Activated naive CD4-positive, alpha-beta T cell treated with Interleukin-2 at 50 U/mL for 16 hours (primary cell): ENCODE data around the gene BACE1.
"Not testable (repeated sequence)": the region's sequence is repeated elsewhere in the genome, so short reads cannot be mapped to it uniquely, and the experiment has no call there.

ENCODE experiments used
- DNase-seq: peaks from one replicate; pipeline ENCODE4 v3.0.0-alpha.2; 2020

The BACE1 gene

GRCh38 chr11:117316197-117316961, at the start of gene BACE1:
TSS of gene BACE1 (minus strand) at chr11:117316256. CDS start at chr11:117315795, 461 bp downstream.
- DNase-seq = peak; percentile 19

GRCh38 chr11:117361432-117361831, 45.4 kb upstream of the BACE1 start:
- DNase-seq = no peak

GRCh38 chr11:117356126-117356890, 40.3 kb upstream of the BACE1 start:
- no peak for DNase-seq

GRCh38 chr11:117354550-117354949, 38.5 kb upstream of the BACE1 start:
- DNase-seq = no peak

GRCh38 chr11:117345039-117345438, 29.0 kb upstream of the BACE1 start:
- no peak for DNase-seq

- no peak for DNase-seq
These were observed 21.0 kb upstream of the BACE1 start for GRCh38 chr11:117337076-117337475.

- DNase-seq = no peak
These were observed 19.3 kb upstream of the BACE1 start for GRCh38 chr11:117335399-117335798.

- no peak for DNase-seq
These were observed 18.8 kb upstream of the BACE1 start for GRCh38 chr11:117334896-117335295.

GRCh38 chr11:117333917-117334316, 17.9 kb upstream of the BACE1 start:
- no peak for DNase-seq

GRCh38 chr11:117332843-117333242, 16.8 kb upstream of the BACE1 start:
- DNase-seq = no peak

GRCh38 chr11:117328375-117329010, 12.4 kb upstream of the BACE1 start:
- peak; percentile 12 for DNase-seq

GRCh38 chr11:117327567-117328374, 11.7 kb upstream of the BACE1 start, which contains the start of gene CEP164:
TSS of gene CEP164 (plus strand) at chr11:117327854. CDS start at chr11:117338587, 10,733 bp downstream.
- peak; percentile 96 for DNase-seq

GRCh38 chr11:117327255-117327566, 11.2 kb upstream of the BACE1 start:
- DNase-seq = not testable (repeated sequence)

GRCh38 chr11:117319214-117319840, 3.3 kb upstream of the BACE1 start:
- DNase-seq = no peak

GRCh38 chr11:117318738-117319137, 2.7 kb upstream of the BACE1 start:
- DNase-seq = no peak

GRCh38 chr11:117315285-117316196, 515 bp downstream of the BACE1 start:
- peak; percentile 9 for DNase-seq

GRCh38 chr11:117314840-117315239, 1.2 kb downstream of the BACE1 start:
- no peak for DNase-seq

- no peak for DNase-seq
These were observed 2.0 kb downstream of the BACE1 start for GRCh38 chr11:117313828-117314768.

GRCh38 chr11:117313091-117313490, 3.0 kb downstream of the BACE1 start:
- DNase-seq = no peak

GRCh38 chr11:117309310-117309709, 6.7 kb downstream of the BACE1 start:
- DNase-seq = no peak
